Measurements from ENCODE around the gene SHISA5.

The SHISA5 gene

DNA sequence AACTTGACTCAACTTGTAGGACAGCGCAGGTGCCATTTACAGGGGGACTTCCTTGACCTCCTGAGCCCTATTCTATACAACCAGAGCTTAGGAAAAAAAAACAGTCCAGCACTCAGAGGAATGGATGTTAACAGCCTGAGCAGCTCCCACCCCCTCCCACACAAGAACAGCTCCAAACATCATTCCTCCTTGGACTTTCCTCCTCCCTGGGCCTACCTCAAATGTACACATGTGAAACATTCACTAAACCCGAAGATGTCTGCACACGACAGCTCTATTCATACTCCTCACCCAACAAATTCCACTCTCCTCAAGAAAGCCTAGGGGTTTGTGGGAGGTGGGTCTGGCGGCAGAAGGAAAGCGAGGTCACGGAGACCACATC is 57.9 kb downstream of the SHISA5 start:
- Histone ChIP-seq H3K79me2 (ENCODE audit: low read length) (peaks cover 56% of the 10 kb centered on the region), H2AFZ (ENCODE audit: low read depth, low read length) (peak overlapping the region; percentile 81), H3K36me3 (replicated peaks; ENCODE audit: low read depth, low read length) (peaks cover 22% of the 10 kb centered on the region), H4K20me1 (ENCODE audit: insufficient read depth, low read length) (peaks cover 4% of the 10 kb centered on the region; the same call in 1 of the 2 replicates), H3K4me2 (ENCODE audit: low read length) (peak overlapping the region; percentile 79), H3K4me3 (ENCODE audit: low read length) (peak overlapping the region; percentile 89), H3K9me3 (ENCODE audit: insufficient read depth, low read length) (no peaks in the 10 kb centered on the region), H3K27ac (ENCODE audit: low read length) (no peak overlapping the region), H3K27me3 (ENCODE audit: low read depth, low read length) (no peaks in the 10 kb centered on the region), H3K4me1 (ENCODE audit: low read length) (peaks cover 24% of the 10 kb centered on the region), H3K9ac (ENCODE audit: low read length) (peak overlapping the region; percentile 76)
- TF ChIP-seq EZH2phosphoT487 (IDR thresholded peaks at IDR 0.05; ENCODE audit: low read depth) = no peak
- TF ChIP-seq, protein P1, sequence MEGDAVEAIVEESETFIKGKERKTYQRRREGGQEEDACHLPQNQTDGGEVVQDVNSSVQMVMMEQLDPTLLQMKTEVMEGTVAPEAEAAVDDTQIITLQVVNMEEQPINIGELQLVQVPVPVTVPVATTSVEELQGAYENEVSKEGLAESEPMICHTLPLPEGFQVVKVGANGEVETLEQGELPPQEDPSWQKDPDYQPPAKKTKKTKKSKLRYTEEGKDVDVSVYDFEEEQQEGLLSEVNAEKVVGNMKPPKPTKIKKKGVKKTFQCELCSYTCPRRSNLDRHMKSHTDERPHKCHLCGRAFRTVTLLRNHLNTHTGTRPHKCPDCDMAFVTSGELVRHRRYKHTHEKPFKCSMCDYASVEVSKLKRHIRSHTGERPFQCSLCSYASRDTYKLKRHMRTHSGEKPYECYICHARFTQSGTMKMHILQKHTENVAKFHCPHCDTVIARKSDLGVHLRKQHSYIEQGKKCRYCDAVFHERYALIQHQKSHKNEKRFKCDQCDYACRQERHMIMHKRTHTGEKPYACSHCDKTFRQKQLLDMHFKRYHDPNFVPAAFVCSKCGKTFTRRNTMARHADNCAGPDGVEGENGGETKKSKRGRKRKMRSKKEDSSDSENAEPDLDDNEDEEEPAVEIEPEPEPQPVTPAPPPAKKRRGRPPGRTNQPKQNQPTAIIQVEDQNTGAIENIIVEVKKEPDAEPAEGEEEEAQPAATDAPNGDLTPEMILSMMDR (IDR thresholded peaks at IDR 0.05; ENCODE audit: low read depth, low read length) = no peak

DNA sequence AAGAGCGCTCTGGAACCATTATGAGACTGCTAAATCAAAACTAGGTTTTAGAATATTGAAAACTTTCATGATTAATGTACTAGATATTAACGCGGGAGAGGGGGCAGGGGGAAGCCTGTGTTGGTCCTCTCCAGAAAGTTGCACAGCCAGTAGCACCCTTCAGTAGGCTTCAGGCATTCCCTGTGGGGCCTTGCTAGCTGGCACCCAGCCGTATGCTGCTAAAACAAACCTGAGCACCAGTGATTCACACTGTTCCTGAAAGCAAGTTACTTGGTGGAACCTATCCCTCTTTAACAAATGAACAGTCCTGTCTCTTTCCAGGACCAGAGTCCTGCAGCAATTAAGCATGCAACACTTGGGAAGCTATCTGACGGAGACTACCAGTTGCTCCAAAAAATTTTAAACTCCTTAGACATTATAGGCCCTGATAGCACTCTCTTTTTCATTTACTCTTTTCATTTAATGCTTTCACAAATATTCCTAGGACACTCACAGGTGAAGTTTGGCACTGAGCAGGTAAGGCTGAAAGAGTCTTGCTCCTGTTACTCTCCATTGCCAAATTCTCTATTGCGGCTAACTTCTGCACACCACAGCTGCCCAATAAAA is 58.6 kb downstream of the SHISA5 start:
- H3K4me3 ChIP-seq (ENCODE audit: low read length) = peak overlapping the region; percentile 89
- no peak for TF ChIP-seq EZH2phosphoT487 (IDR thresholded peaks at IDR 0.05; ENCODE audit: low read depth)
- TF ChIP-seq, protein P1 (IDR thresholded peaks at IDR 0.05; ENCODE audit: low read depth, low read length) = no peak
- H3K4me2 ChIP-seq (ENCODE audit: low read length) = peak overlapping the region; percentile 79
- H3K79me2 ChIP-seq (ENCODE audit: low read length) = peaks cover 63% of the 10 kb centered on the region
- no peaks in the 10 kb centered on the region for H3K9me3 ChIP-seq (ENCODE audit: insufficient read depth, low read length)
- no peaks in the 10 kb centered on the region for H3K27me3 ChIP-seq (ENCODE audit: low read depth, low read length)
- H3K36me3 ChIP-seq (replicated peaks; ENCODE audit: low read depth, low read length) = peaks cover 22% of the 10 kb centered on the region
- H4K20me1 ChIP-seq (ENCODE audit: insufficient read depth, low read length) = peaks cover 4% of the 10 kb centered on the region; the same call in 1 of the 2 replicates
- H3K27ac ChIP-seq (ENCODE audit: low read length) = no peak overlapping the region
- H3K4me1 ChIP-seq (ENCODE audit: low read length) = peaks cover 24% of the 10 kb centered on the region
- no peak overlapping the region for H2AFZ ChIP-seq (ENCODE audit: low read depth, low read length)
- no peak overlapping the region for H3K9ac ChIP-seq (ENCODE audit: low read length)

DNA sequence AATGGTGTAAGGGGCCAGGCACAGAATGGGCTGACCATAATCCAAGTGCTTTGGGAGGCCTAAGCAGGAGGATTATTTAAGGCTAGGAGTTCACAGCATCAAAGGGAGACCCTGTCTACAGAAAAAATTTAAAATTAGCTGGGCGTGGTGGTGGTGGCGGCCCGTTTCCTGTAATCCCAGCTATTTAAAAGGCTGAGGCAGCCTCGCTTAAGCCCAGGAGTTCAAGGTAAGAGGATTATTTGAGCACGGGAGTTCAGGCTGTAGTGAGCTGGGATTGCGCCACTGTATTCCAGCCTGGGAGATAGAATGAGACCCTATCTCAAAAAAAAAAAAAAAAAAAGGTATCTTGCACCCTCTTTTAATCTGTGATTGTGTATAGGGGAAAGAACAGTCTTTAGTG is 62.0 kb downstream of the SHISA5 start:
- Histone ChIP-seq H3K4me2 (ENCODE audit: low read length) (peak overlapping the region; percentile 70), H3K27ac (ENCODE audit: low read length) (no peak overlapping the region), H3K36me3 (replicated peaks; ENCODE audit: low read depth, low read length) (peaks cover 17% of the 10 kb centered on the region), H2AFZ (ENCODE audit: low read depth, low read length) (no peak overlapping the region), H4K20me1 (ENCODE audit: insufficient read depth, low read length) (peaks cover 4% of the 10 kb centered on the region; the same call in 1 of the 2 replicates), H3K4me1 (ENCODE audit: low read length) (peaks cover 34% of the 10 kb centered on the region), H3K79me2 (ENCODE audit: low read length) (peaks cover 65% of the 10 kb centered on the region), H3K9me3 (ENCODE audit: insufficient read depth, low read length) (no peaks in the 10 kb centered on the region), H3K9ac (ENCODE audit: low read length) (no peak overlapping the region; the same call in 1 of the 2 replicates), H3K27me3 (ENCODE audit: low read depth, low read length) (no peaks in the 10 kb centered on the region), H3K4me3 (ENCODE audit: low read length) (peak overlapping the region; percentile 91)
- TF ChIP-seq EZH2phosphoT487 (IDR thresholded peaks at IDR 0.05; ENCODE audit: low read depth) = no peak
- TF ChIP-seq, protein P1 (IDR thresholded peaks at IDR 0.05; ENCODE audit: low read depth, low read length) = no peak

DNA sequence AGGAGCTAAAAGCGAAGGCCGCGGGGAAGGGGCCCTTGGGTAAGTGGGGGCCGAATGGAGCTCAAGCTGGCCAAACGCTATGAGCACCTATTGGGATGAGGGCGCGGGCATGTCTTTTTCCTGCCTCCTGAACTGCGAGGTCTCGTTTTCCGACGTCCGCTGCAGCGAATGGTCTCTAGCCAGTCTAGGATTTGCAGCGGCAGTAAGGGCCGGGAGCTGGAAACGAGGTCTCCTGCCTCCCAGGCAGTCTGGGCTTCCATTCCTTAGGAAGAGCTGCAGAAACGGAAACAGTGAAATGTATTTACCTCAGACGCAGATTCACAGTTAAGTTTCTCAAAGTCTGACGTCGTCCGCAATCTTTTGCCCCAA is 63.4 kb downstream of the SHISA5 start:
- peak overlapping the region; percentile 91 for H3K4me3 ChIP-seq (ENCODE audit: low read length)
- peak overlapping the region; percentile 61 for H3K27ac ChIP-seq (ENCODE audit: low read length)
- H3K9me3 ChIP-seq (ENCODE audit: insufficient read depth, low read length) = no peaks in the 10 kb centered on the region
- no peaks in the 10 kb centered on the region for H3K27me3 ChIP-seq (ENCODE audit: low read depth, low read length)
- H3K79me2 ChIP-seq (ENCODE audit: low read length) = peaks cover 53% of the 10 kb centered on the region
- H4K20me1 ChIP-seq (ENCODE audit: insufficient read depth, low read length) = peaks cover 4% of the 10 kb centered on the region; the same call in 1 of the 2 replicates
- H3K4me1 ChIP-seq (ENCODE audit: low read length) = peaks cover 33% of the 10 kb centered on the region
- H3K4me2 ChIP-seq (ENCODE audit: low read length) = peak overlapping the region; percentile 70
- TF ChIP-seq, protein P1 (IDR thresholded peaks at IDR 0.05; ENCODE audit: low read depth, low read length) = no peak
- no peak for TF ChIP-seq EZH2phosphoT487 (IDR thresholded peaks at IDR 0.05; ENCODE audit: low read depth)
- H2AFZ ChIP-seq (ENCODE audit: low read depth, low read length) = no peak overlapping the region
- H3K36me3 ChIP-seq (replicated peaks; ENCODE audit: low read depth, low read length) = peaks cover 17% of the 10 kb centered on the region
- H3K9ac ChIP-seq (ENCODE audit: low read length) = peak overlapping the region; percentile 91
